IPS-20b (cell line): ENCODE results near the gene CYP2U1.
"Not testable (repeated sequence)": the region's sequence is repeated elsewhere in the genome, so short reads cannot be mapped to it uniquely, and the experiment has no call there.

Experiments
- H3K27ac ChIP-seq: one replicate; pipeline ENCODE4 v1.5.1; 2013; ENCODE audit warnings: low read length
- H3K27me3 ChIP-seq: 2 replicates; pipeline ENCODE4 v1.6.1; 2013; ENCODE audit warnings: mild to moderate bottlenecking, low read length, inconsistent platforms; ENCODE audit not compliant: insufficient read depth
- H3K36me3 ChIP-seq: 2 replicates; pipeline ENCODE4 v1.6.1; 2013; ENCODE audit warnings: low read depth, mild to moderate bottlenecking, inconsistent platforms, low read length, moderate library complexity; ENCODE audit not compliant: insufficient read depth
- H3K4me1 ChIP-seq: 2 replicates; pipeline ENCODE4 v1.6.1; 2013; ENCODE audit warnings: mild to moderate bottlenecking, control low read depth, inconsistent platforms, low read length, moderate library complexity; ENCODE audit not compliant: insufficient read depth
- H3K4me3 ChIP-seq: 2 replicates; pipeline ENCODE4 v1.5.1; 2013; ENCODE audit warnings: mild to moderate bottlenecking, low read length, inconsistent platforms
- H3K9ac ChIP-seq: 2 replicates; pipeline ENCODE4 v1.6.1; 2013; ENCODE audit warnings: low read depth, mild to moderate bottlenecking, inconsistent platforms, low read length, moderate library complexity
- H3K9me3 ChIP-seq: 2 replicates; pipeline ENCODE4 v1.6.1; 2013; ENCODE audit warnings: mild to moderate bottlenecking, low read depth, low read length, inconsistent platforms; ENCODE audit not compliant: insufficient read depth

Gene CYP2U1

DNA sequence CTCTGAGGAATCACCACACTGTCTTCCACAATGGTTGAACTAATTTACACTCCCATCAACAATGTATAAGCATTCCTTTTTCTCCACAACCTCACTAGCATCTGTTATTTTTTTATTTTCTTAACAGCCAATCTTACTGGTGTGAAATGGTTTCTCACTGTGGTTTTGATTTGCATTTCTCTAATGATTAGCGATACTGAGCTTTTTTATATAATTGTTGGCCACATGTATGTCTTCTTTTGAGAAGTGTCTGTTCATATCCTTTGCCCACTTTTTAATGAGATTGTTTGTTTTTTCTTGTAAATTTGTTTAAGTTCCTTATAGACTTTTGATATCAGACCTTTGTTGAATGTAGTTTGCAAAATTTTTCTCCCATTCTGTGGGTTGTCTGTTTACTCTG lies 36.6 kb downstream of the CYP2U1 start:
- not testable (repeated sequence) for H3K9me3 ChIP-seq, H3K27ac ChIP-seq, H3K9ac ChIP-seq, H3K27me3 ChIP-seq, H3K36me3 ChIP-seq, H3K4me1 ChIP-seq, H3K4me3 ChIP-seq

DNA sequence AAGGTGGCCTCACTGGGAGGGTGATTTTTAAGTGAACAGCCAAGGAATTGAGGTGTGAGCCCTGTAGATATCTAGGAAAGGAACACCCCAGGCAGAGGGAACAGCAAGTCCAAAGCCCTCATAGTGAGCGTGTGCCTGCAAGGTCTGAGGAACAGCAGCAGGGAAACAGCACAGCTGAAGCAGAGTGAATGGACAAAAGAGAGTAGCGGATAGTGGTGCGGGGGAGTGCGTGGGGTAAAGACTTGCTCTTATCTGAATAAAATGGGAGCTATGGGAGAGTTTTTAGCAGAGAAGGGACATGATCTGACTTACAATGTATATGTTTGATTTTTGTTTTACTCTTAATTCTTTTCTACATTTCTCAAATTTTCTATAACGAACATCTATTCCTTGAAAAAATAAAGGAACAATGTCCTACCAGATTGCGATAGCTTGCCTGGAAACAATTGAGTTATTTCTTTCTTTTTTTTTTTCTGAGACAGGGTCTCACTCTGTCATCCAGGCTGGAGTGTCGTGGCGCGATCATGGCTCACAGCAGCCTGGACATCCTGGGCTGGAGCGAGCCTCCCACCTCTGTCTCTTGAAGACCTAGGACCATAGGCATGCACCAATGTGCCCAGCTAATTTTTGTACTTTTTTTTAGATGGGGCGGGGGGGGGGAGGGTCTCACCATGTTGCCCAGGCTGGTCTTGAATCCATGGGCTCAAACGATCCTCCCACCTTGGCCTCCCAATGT lies 38.9 kb downstream of the CYP2U1 start:
- H3K4me1 ChIP-seq, result no peaks in the 10 kb centered on the region
- no peaks in the 10 kb centered on the region for H3K36me3 ChIP-seq
- no peaks in the 10 kb centered on the region for H3K9me3 ChIP-seq
- no peak overlapping the region for H3K27ac ChIP-seq
- no peak overlapping the region for H3K9ac ChIP-seq
- H3K4me3 ChIP-seq, result no peak overlapping the region
- H3K27me3 ChIP-seq, result no peaks in the 10 kb centered on the region

DNA sequence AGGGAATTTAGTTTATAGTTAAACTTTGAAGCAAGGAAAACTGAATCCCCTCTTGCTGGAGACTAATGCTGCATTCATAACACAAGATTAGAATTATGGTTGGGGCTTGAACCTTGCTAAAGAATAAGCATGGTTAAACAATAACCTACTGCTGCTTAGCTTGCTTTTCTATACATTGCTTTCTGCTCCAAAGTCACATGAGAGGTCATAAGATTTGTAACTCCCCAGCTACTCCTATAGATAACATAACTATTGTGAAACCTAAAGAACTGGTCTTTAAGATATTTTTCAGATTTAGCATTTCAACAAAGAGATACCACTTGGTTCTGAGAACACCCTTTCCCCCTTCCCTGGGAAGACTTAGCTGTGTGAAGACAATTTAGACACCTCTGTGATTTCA lies 41.3 kb downstream of the CYP2U1 start:
- H3K9ac ChIP-seq, result no peak overlapping the region
- no peaks in the 10 kb centered on the region for H3K9me3 ChIP-seq
- no peak overlapping the region for H3K4me3 ChIP-seq
- H3K27ac ChIP-seq, result no peak overlapping the region
- no peaks in the 10 kb centered on the region for H3K4me1 ChIP-seq
- H3K27me3 ChIP-seq, result no peaks in the 10 kb centered on the region
- no peaks in the 10 kb centered on the region for H3K36me3 ChIP-seq

DNA sequence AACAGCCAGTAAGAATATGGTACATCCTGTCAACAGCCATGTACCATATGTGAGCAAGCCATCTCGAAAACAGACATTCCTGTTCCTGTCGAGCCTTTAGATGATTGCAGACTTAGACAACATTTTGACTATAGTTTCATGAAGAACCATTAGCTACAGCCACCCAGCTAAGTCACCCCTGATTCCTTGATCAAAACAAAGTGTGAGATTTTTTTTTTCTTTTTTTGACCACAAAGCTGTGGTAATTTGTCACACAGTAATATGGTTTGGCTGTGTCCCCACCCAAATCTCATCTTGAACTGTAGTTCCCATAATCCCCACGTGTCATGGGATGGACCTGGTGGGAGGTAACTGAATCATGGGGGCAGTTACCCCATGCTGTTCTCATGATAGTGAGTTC lies 43.2 kb downstream of the CYP2U1 start:
- Histone ChIP-seq H3K36me3 (no peaks in the 10 kb centered on the region), H3K27me3 (no peaks in the 10 kb centered on the region), H3K4me3 (no peak overlapping the region), H3K4me1 (no peaks in the 10 kb centered on the region), H3K9ac (no peak overlapping the region), H3K9me3 (no peaks in the 10 kb centered on the region), H3K27ac (no peak overlapping the region)

DNA sequence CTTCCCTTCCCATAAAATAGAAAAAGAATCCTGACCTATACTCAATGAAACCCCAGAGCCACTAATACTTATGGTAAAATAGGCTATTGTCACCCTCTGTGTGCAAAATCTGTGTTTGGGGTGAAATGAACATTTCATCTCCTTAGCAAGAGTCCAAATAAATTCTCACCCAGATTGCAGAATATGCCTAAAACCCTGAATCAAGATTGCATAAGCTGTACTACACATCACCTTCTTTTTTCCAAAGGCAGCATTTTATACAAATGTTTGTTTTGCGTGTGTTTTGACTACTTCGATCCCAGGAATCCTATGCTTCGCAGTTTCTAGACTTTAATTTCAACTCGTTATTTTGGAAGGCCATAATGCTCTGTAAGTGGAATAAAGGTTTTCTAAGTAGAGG lies 46.1 kb downstream of the CYP2U1 start:
- Histone ChIP-seq H3K9me3 (peaks cover 9% of the 10 kb centered on the region; the same call in 1 of the 2 replicates), H3K36me3 (no peaks in the 10 kb centered on the region), H3K27me3 (no peaks in the 10 kb centered on the region), H3K4me3 (no peak overlapping the region), H3K27ac (no peak overlapping the region), H3K9ac (no peak overlapping the region), H3K4me1 (no peaks in the 10 kb centered on the region)

DNA sequence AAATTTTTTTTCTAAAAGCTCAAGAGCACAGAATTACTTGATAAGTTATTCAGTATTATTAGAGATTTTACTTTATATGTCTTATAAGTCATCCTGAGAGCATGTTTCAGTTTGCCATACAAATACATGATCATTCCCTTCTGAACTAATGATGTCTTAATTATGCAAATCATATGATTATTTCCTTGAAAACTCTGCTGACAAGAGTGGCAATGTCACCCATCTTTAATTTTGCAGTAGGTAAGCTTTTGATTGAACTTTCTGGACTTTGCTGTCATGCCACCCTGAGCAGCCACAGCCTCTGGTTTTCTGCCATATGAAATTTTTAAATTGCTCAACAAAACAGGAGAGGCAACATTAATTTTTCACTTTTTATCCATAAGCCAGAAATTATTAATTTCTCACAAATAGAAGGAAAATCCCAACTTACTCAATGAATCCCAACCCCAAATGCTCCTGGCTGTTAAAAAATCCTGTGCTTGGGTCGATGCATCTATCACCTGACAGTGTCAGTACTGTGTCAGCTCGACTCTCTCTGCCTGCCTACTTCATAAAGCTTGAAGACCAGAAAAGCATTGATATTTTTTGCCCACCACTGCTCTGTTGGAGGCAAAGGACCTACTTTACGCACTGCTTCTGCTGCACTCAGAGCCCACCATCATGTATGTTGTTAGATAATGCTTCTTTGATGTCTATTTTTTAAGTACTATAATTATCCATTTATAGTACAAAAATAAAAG lies 46.8 kb downstream of the CYP2U1 start:
- no peak overlapping the region for H3K9ac ChIP-seq
- no peak overlapping the region for H3K27ac ChIP-seq
- no peaks in the 10 kb centered on the region for H3K27me3 ChIP-seq
- H3K9me3 ChIP-seq, result peaks cover 9% of the 10 kb centered on the region; the same call in 1 of the 2 replicates
- H3K4me1 ChIP-seq, result no peaks in the 10 kb centered on the region
- H3K4me3 ChIP-seq, result no peak overlapping the region
- H3K36me3 ChIP-seq, result no peaks in the 10 kb centered on the region

DNA sequence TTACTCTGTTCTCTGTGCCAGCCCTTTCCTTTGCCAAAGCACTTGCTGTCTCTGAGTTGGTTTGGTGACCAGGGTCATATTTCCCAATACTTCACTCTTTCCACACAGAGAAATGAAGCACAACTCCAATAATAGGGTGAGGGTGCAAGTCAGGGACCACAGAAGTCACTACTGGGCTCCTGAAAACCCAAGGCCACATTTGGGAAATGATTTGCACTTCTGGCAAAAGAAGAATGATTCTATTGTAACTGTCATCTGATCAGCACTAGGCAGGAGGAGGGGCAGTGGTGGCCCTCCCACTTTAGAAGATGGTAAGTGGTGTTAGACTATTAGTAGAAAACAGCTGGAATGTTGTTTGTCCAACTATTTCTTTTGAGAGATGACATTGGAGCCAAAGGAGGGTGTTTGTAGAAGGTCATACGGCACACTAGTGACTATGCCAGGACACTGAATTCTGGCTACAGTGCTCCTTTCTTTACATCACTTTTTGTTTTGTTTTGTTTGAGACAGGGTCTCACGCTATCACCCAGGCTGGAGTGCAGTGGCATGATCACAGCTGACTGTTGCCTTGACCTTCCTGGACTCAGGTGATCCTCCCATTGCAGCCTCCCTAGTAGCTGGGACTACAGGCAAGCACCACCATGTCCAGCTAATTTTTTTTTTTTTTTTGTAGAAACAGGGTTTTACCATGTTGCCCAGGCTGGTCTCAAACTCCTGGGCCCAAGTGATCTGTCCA lies 47.5 kb downstream of the CYP2U1 start:
- no peaks in the 10 kb centered on the region for H3K36me3 ChIP-seq
- no peak overlapping the region for H3K27ac ChIP-seq
- H3K4me3 ChIP-seq, result no peak overlapping the region
- no peaks in the 10 kb centered on the region for H3K27me3 ChIP-seq
- no peak overlapping the region for H3K9ac ChIP-seq
- peaks cover 9% of the 10 kb centered on the region; the same call in 1 of the 2 replicates for H3K9me3 ChIP-seq
- H3K4me1 ChIP-seq, result no peaks in the 10 kb centered on the region

DNA sequence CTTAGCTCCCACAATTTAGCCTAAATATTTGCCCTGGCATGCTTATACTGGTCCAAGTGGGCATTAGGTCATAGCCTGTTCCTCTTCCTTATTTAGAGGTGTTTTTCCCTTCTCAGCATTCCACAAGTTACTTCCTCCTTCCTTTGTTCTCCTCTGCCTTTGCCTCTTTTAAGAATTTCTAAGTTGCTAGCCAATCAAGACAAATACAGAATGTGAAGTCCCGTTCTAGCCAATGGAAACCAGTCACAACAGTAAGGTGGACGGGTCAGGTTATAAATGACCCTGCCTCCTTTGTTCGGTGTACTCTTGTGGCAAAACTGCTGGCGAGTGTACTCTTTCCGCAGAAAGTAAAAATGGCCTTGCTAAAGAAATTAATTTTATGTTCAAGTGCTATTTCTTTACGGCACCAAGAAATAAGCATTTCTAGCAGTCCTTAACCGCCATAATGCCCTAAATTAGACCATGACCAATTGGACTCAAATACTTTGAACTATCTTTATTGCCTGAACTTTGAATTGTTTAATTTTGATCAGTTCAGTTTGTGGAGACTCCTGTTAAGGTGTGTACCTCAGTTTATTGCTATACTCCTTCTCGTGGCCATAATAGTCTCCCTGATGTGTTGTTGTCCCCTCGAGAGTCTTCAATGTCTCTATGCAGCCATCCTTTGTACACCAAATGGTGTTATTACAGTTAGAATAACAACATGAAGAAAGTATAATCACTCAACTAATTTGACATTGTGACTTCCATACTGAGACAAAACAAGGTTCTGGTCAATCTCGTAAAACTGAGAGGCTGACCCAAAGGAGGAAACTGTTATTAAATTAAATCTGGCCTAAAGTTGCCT lies 56.8 kb downstream of the CYP2U1 start:
- Histone ChIP-seq H3K4me3 (no peak overlapping the region), H3K36me3 (no peaks in the 10 kb centered on the region), H3K9me3 (no peaks in the 10 kb centered on the region), H3K9ac (no peak overlapping the region), H3K27ac (no peak overlapping the region), H3K4me1 (peaks cover 14% of the 10 kb centered on the region; the same call in 1 of the 2 replicates), H3K27me3 (peaks cover 15% of the 10 kb centered on the region)

DNA sequence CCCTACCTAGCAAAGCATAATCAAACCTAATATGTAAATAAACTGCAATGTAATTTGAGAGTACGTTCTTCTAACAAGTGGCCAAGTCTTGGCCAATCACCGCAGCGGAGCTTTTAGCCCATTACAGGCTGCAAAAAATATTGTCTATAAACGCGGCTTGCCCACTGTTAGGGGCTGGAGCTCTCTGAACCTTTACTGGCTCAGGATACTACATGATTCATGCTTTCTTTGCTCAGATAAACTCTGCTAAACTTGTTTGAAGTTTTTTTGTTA lies 57.4 kb downstream of the CYP2U1 start:
- peaks cover 17% of the 10 kb centered on the region; the same call in 1 of the 2 replicates for H3K4me1 ChIP-seq
- no peak overlapping the region for H3K27ac ChIP-seq
- H3K9me3 ChIP-seq, result no peaks in the 10 kb centered on the region
- no peak overlapping the region for H3K9ac ChIP-seq
- H3K4me3 ChIP-seq, result no peak overlapping the region; the same call in 1 of the 2 replicates
- H3K36me3 ChIP-seq, result no peaks in the 10 kb centered on the region
- peaks cover 15% of the 10 kb centered on the region for H3K27me3 ChIP-seq

DNA sequence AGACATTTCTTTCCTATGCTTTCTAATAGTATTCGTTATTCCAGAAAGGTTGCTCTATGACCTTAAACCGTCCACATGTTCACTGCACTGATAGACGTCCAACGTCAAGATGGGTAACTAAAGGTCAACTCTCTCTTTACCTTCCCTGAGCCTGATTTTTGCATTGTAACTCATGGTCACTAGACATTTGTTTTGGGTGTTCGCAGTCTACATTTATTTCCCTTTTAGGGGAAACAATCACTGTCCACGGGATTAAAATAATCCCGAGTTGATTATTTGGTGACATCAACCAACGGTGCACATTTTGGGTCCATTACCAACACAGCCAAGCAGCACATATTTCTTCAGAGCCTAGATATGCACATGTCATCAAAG lies 57.8 kb downstream of the CYP2U1 start:
- Histone ChIP-seq H3K36me3 (no peaks in the 10 kb centered on the region), H3K4me3 (peak overlapping the region; percentile 94), H3K9me3 (no peaks in the 10 kb centered on the region), H3K27me3 (peaks cover 15% of the 10 kb centered on the region), H3K27ac (no peak overlapping the region), H3K4me1 (peaks cover 17% of the 10 kb centered on the region; the same call in 1 of the 2 replicates), H3K9ac (peak overlapping the region; percentile 87; the same call in 1 of the 2 replicates)
